Measurements from ENCODE around the gene SIGLEC9.
"Not testable (repeated sequence)": the region's sequence is repeated elsewhere in the genome, so short reads cannot be mapped to it uniquely, and the experiment has no call there.

The SIGLEC9 gene

GRCh38 chr19:51125421-51126075 lies 842 bp downstream of the SIGLEC9 start:
- DNase-seq, result no peak

- DNase-seq, result no peak
These were observed 2.3 kb downstream of the SIGLEC9 start for GRCh38 chr19:51127032-51127431.

- no peak for DNase-seq
These were observed 3.0 kb downstream of the SIGLEC9 start for GRCh38 chr19:51127755-51128154.

- DNase-seq, result no peak
These were observed 3.5 kb downstream of the SIGLEC9 start for GRCh38 chr19:51128227-51128626.

- DNase-seq, result no peak
These were observed 5.0 kb downstream of the SIGLEC9 start for GRCh38 chr19:51129716-51130115.

- no peak for DNase-seq
These were observed 7.3 kb downstream of the SIGLEC9 start for GRCh38 chr19:51131780-51132680.

- DNase-seq, result no peak
These were observed 10.3 kb downstream of the SIGLEC9 start for GRCh38 chr19:51135004-51135403.

- DNase-seq, result no peak
These were observed 11.5 kb downstream of the SIGLEC9 start for GRCh38 chr19:51135986-51136762.

GRCh38 chr19:51136851-51137551 lies 12.3 kb downstream of the SIGLEC9 start:
- DNase-seq, result no peak

- no peak for DNase-seq
These were observed 13.2 kb downstream of the SIGLEC9 start for GRCh38 chr19:51137792-51138425.

GRCh38 chr19:51138549-51138979 lies 13.9 kb downstream of the SIGLEC9 start:
- DNase-seq, result no peak

GRCh38 chr19:51139299-51140014 lies 14.8 kb downstream of the SIGLEC9 start:
- no peak for DNase-seq

- no peak for DNase-seq
These were observed 15.7 kb downstream of the SIGLEC9 start for GRCh38 chr19:51140441-51140840.

GRCh38 chr19:51141181-51141580 lies 16.5 kb downstream of the SIGLEC9 start:
- DNase-seq, result no peak

GRCh38 chr19:51142119-51142518 lies 17.4 kb downstream of the SIGLEC9 start, which contains the start of gene SIGLEC7:
TSS of gene SIGLEC7 (plus strand) at chr19:51142301. CDS start at chr19:51142370, 69 bp downstream.
- DNase-seq, result no peak

- not testable (repeated sequence) for DNase-seq
These were observed 18.2 kb downstream of the SIGLEC9 start for GRCh38 chr19:51142809-51143475.

- no peak for DNase-seq
These were observed 18.8 kb downstream of the SIGLEC9 start for GRCh38 chr19:51143486-51143885.

GRCh38 chr19:51144482-51145045 lies 19.9 kb downstream of the SIGLEC9 start:
- DNase-seq, result no peak

GRCh38 chr19:51145916-51146493 lies 21.3 kb downstream of the SIGLEC9 start:
- no peak for DNase-seq

- DNase-seq, result no peak
These were observed 22.0 kb downstream of the SIGLEC9 start for GRCh38 chr19:51146751-51147150.
